ENCODE data around the gene SLC4A2.

DNA sequence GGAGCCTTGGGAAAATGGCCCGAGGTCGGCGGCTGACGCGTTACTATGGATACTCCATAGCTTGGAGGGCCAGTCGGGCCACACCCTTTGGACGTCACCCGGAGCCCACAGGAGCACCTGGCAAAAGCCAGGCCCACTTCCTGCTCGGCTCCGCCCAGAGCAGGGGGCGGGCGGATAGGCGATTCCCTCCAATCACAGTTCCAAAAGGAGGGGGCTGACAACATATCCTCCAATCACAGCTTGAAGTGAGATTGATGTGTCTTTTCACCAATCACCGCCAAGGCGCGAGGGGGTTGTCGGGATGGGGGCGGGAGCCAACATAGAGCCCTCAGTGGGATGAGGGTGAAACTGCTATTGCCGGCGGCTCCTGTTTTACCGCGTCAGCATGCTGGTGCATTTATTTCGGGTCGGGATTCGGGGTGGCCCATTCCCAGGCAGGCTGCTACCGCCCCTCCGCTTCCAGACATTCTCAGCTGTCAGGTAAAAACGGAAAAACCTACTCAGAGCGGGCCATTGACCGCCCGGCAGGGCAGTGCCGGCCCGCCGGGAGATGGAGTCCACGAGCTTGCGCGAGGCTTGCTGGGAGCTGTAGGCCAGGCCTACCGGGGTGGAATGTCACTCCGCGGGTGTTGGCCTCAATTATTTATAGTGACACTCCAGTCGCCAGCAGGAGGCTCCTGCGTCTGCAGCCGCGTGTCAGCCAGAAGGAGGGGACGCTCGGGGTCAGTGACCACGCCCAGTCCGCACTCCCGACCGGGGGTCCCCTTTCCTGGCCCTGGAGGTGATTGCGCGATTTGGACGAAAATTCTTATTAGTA lies 31.1 kb upstream of the SLC4A2 start, which contains the start of gene ABCB8:
- TF ChIP-seq TP53 (CRISPR knock-in tag; IDR thresholded peaks at IDR 0.05) (no peak), CEBPB (IDR thresholded peaks at IDR 0.05) (no peak), RAD21 (conservative IDR thresholded peaks at IDR 0.05 in 1 of 2, IDR thresholded peaks at IDR 0.05 in 1 of 2) (peak; percentile 56 to 65), POLR2A (IDR thresholded peaks at IDR 0.05; ENCODE audit: low read length) (peak; percentile 61), RCOR1 (IDR thresholded peaks at IDR 0.05; ENCODE audit: low read depth, low read length) (no peak), FOSL2 (IDR thresholded peaks at IDR 0.05) (no peak), FOSL2 (CRISPR knock-in tag; IDR thresholded peaks at IDR 0.05) (no peak), ESRRA (IDR thresholded peaks at IDR 0.05; ENCODE audit: borderline replicate concordance, low read length) (no peak), EP300 (IDR thresholded peaks at IDR 0.05) (no peak), CBX2 (IDR thresholded peaks at IDR 0.05; ENCODE audit: borderline replicate concordance, low read depth) (no peak), MYC (IDR thresholded peaks at IDR 0.05; ENCODE audit: borderline replicate concordance, low read length) (no peak; the same call in 1 of the 2 replicates), JUN (IDR thresholded peaks at IDR 0.05) (peak; percentile 62 to 84; a peak in 2 of 5 replicates)
- TF ChIP-seq, protein P1, sequence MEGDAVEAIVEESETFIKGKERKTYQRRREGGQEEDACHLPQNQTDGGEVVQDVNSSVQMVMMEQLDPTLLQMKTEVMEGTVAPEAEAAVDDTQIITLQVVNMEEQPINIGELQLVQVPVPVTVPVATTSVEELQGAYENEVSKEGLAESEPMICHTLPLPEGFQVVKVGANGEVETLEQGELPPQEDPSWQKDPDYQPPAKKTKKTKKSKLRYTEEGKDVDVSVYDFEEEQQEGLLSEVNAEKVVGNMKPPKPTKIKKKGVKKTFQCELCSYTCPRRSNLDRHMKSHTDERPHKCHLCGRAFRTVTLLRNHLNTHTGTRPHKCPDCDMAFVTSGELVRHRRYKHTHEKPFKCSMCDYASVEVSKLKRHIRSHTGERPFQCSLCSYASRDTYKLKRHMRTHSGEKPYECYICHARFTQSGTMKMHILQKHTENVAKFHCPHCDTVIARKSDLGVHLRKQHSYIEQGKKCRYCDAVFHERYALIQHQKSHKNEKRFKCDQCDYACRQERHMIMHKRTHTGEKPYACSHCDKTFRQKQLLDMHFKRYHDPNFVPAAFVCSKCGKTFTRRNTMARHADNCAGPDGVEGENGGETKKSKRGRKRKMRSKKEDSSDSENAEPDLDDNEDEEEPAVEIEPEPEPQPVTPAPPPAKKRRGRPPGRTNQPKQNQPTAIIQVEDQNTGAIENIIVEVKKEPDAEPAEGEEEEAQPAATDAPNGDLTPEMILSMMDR (IDR thresholded peaks at IDR 0.05) = peak; percentile 53
- TF ChIP-seq, protein P2, sequence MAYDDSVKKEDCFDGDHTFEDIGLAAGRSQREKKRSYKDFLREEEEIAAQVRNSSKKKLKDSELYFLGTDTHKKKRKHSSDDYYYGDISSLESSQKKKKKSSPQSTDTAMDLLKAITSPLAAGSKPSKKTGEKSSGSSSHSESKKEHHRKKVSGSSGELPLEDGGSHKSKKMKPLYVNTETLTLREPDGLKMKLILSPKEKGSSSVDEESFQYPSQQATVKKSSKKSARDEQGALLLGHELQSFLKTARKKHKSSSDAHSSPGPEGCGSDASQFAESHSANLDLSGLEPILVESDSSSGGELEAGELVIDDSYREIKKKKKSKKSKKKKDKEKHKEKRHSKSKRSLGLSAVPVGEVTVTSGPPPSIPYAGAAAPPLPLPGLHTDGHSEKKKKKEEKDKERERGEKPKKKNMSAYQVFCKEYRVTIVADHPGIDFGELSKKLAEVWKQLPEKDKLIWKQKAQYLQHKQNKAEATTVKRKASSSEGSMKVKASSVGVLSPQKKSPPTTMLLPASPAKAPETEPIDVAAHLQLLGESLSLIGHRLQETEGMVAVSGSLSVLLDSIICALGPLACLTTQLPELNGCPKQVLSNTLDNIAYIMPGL (CRISPR knock-in tag; IDR thresholded peaks at IDR 0.05; ENCODE audit: borderline replicate concordance) = no peak
- TF ChIP-seq, protein P3, sequence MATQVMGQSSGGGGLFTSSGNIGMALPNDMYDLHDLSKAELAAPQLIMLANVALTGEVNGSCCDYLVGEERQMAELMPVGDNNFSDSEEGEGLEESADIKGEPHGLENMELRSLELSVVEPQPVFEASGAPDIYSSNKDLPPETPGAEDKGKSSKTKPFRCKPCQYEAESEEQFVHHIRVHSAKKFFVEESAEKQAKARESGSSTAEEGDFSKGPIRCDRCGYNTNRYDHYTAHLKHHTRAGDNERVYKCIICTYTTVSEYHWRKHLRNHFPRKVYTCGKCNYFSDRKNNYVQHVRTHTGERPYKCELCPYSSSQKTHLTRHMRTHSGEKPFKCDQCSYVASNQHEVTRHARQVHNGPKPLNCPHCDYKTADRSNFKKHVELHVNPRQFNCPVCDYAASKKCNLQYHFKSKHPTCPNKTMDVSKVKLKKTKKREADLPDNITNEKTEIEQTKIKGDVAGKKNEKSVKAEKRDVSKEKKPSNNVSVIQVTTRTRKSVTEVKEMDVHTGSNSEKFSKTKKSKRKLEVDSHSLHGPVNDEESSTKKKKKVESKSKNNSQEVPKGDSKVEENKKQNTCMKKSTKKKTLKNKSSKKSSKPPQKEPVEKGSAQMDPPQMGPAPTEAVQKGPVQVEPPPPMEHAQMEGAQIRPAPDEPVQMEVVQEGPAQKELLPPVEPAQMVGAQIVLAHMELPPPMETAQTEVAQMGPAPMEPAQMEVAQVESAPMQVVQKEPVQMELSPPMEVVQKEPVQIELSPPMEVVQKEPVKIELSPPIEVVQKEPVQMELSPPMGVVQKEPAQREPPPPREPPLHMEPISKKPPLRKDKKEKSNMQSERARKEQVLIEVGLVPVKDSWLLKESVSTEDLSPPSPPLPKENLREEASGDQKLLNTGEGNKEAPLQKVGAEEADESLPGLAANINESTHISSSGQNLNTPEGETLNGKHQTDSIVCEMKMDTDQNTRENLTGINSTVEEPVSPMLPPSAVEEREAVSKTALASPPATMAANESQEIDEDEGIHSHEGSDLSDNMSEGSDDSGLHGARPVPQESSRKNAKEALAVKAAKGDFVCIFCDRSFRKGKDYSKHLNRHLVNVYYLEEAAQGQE (IDR thresholded peaks at IDR 0.05) = no peak
